GM18868 (cell line): ENCODE measurements around the gene FIBCD1.

Source experiments
- ATAC-seq: cut with Tn5 transposase; IDR thresholded peaks from one replicate; pipeline ENCODE4 v1.9.1; 2021; ENCODE audit warnings: mild to moderate bottlenecking, moderate library complexity; ENCODE audit not compliant: unreplicated experiment

FIBCD1 gene

GRCh38 chr9:130937146-130938076 lies 1.6 kb downstream of the FIBCD1 start:
- ATAC-seq: no peak

DNA sequence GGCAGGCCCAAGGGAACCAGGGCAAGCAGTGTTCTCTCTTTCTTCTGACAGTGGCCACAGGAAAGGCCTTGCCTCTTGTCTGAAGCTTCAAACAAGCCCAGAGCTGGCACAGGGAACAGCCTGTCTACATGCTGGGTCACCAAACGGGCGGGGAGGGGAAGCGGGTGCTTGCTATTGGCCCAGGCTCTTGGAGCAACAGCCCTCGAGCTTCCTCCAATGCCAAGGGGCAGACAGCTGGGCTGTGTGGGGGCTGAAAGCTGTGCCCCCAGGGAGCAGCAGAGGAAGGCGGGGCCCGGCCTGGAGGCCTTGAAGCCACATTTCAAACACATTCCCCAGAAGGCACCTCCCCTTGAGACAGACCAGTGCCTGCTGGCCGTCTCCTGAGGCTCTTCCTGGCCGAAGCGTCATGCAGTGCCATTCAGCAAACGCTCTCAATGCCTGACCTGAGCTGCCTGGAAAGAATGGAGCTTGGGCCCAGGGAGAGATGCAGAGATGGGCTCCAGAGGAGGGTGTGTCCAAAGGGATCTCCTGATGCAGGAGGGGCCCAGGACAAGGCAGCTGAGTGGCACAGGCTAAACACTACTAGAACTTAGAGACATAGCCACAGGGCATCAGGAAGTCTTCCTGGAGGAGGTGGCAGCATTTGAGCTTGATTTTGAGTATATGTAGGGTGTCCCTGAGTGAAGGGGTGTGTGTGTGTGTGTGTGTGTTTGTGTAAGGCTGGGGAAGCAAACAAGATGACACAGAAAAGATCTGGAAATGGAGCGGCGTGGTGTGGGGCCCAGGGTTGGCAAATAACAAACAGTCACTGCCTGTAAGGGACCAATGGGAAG lies 2.5 kb downstream of the FIBCD1 start:
- no peak for ATAC-seq

DNA sequence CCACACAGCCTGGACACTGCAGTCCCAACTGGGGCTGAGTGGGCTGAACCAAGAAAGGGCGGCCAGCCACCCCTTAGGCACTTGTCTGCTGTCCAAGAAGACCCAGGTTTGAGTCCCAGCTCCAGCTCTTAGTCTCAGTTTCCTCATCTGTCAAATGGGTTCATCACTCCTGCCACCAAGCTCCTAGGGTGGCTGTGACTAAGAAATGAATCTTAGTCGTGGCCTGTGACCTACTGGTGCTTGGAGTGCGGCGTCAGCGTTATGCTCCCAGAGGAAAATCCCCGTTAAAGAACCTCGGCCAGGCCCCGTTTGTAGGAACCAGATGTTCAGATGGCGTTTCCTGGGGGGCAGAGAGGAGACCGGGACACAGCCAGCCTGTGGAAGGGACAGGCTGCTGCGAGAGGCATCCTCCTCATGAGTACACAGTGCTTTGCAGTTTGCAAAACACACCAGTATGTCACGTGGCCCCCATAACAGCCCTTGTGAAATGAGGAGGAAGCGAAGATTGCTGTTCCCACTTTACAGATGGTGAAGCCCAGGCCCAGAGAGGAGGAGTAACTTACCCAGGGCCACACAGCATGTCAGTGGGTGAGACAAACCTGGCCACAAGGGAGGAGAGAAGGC lies 3.3 kb downstream of the FIBCD1 start:
- no peak for ATAC-seq

- no peak for ATAC-seq
Observed at GRCh38 chr9:130934702-130935647, 4.1 kb downstream of the FIBCD1 start.

- ATAC-seq: no peak
Observed at GRCh38 chr9:130934246-130934645, 4.8 kb downstream of the FIBCD1 start.

GRCh38 chr9:130933114-130934046 lies 5.7 kb downstream of the FIBCD1 start:
- no peak for ATAC-seq

GRCh38 chr9:130932255-130933079 lies 6.6 kb downstream of the FIBCD1 start:
- no peak for ATAC-seq

GRCh38 chr9:130931508-130932254 lies 7.4 kb downstream of the FIBCD1 start:
- ATAC-seq: peak; percentile 47

DNA sequence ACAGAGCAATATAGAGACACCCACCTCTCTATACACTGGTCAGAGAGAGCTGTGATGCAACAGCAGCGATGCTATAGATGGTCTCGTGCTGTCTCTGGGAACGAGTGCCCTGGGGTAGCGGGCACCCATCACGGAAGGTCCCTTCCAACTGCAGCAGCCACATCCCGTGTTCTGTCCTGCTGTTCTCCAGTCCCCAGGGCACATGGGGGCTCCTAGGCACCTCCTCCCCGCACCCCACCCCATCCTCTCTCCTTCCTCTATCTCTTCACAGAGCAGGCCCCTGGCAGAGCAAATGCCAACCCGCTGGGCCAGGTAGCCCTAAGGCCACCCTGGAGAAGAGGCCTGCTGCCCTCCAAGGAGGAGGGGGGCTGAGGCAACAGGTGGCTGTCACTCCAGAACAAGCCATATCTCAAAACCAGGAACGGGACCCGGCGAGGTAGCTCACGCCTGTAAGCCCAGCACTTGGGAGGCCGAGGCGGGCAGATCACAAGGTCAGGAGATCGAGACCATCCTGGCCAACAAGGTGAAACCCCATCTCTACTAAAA lies 8.2 kb downstream of the FIBCD1 start:
- no peak for ATAC-seq

GRCh38 chr9:130930132-130930803 lies 8.8 kb downstream of the FIBCD1 start:
- ATAC-seq: no peak

- ATAC-seq: no peak
Observed at GRCh38 chr9:130929571-130930038, 9.4 kb downstream of the FIBCD1 start.

DNA sequence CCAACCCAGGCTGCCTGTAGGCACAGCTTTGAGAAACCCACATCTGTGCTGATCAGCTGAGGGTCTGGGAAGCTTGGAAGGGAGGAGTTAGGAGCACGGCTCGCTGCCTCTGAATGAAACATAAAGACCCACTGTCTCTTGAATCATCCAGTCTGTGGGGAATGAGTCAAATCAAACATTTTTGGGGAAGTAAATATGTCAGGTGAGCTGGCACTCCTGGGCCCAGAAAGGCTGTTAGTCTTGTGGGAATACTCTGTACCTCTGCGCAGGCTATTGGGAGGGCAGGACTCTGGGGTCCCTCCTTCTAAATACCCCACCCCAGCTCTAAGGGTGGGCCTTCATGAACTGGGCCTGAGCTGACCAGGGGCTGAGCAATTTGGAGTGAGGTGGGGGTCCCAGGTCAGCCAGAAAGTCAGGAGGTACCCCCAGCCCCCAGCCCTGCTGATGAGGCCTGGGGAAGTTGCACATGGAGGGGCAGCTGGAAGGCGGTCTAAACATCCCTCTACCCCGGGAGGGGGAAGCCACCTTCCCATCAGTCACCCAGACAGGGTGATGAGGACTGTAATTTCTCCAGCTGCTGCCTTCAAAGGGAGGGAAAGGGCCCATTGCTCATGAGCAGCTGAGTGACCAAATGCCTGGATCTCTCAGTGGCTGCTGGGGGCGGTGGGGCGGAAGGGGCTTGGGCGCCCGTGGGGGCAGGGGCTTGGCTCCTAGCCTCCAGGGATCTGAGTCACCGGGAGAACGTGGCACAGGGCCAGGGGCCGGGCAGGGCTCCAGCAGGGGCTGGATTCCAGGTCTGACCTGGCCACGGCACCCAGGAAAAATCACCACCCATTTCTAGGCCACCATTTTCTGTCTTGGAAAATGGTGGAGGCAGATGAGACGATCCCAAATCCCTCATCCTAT lies 10.8 kb downstream of the FIBCD1 start:
- peak; percentile 58 for ATAC-seq

- no peak for ATAC-seq
Observed at GRCh38 chr9:130927338-130927737, 11.7 kb downstream of the FIBCD1 start.

DNA sequence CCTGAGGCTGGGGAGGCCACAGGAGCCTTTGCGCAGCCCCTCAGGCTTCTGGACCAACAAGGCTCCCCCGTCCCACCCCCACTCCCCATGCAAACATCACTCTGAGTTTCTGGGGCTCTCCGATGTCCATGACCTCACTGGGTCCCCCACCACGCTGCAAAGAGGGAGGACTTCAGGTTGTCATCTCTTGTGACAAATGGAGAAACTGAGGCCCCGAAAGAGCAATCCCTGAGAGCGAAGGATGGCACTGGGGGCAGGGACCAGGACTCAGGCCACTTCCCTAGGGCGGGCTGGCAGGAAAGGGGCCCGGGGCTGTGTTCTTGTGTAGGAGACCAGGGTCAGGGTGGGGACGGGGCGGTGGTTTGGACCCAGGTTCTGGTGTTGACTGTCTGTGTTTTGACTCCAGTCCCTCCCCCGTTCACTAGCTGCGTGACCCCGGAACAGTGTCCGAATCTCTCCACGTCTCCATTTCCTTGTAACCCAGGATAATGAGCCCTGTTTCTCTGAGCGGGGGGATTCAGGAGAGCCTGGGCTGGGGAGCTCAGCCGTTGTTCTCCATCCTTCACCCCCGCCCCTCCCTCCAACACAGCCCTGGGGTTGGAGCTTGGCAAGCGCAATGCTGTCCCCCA lies 13.9 kb downstream of the FIBCD1 start:
- no peak for ATAC-seq

GRCh38 chr9:130924448-130924788 lies 14.6 kb downstream of the FIBCD1 start:
- ATAC-seq: no peak
